ENCODE results near the gene BICC1. TPM values are rescaled to one million over a fixed set of nuclear protein-coding genes. Genes with fewer than 3 reads are reported as not detected.

BICC1 gene
- total and polyA plus RNA-seq, 2 of the 8 experiments (the other 6 are each of a cell fraction or from before 2014, with no cell fraction given), result 0.20 to 0.73 TPM

GRCh38 chr10:58517491-58518355, 5.1 kb downstream of the BICC1 start:
- no peak for FAIRE-seq
- Histone ChIP-seq H3K4ac (replicated peaks; ENCODE audit: insufficient read length, low read depth, low read length) (no peak overlapping the region), H4K20me1 (replicated peaks in 1 of 2; ENCODE audit: control insufficient read depth in 1 of 2, insufficient read depth in 2 of 2, low read length in 2 of 2) (no peaks in the 10 kb centered on the region), H2BK12ac (ENCODE audit: low read depth, low read length) (no peak overlapping the region), H3K23me2 (ENCODE audit: low read depth, low read length) (peaks cover 8% of the 10 kb centered on the region; the same call in 1 of the 2 replicates), H3K4me3 (ENCODE audit: extremely low read depth in 1 of 4, insufficient read depth in 2 of 4, low read depth in 3 of 4, low read length in 4 of 4) (no peak overlapping the region), H3K27ac (ENCODE audit: low read depth, low read length) (no peak overlapping the region), H3K36me3 (ENCODE audit: control insufficient read depth in 2 of 4, insufficient read depth in 4 of 4, low read length in 3 of 4) (no peaks in the 10 kb centered on the region), H3K23ac (ENCODE audit: insufficient read length) (no peak overlapping the region), H3K14ac (ENCODE audit: insufficient read length) (no peak overlapping the region), H3K18ac (ENCODE audit: extremely low read depth, low read length) (no peak overlapping the region), H3K27me3 (replicated peaks in 1 of 4; ENCODE audit: control insufficient read depth in 3 of 4, extremely low read depth in 1 of 4, insufficient read depth in 3 of 4, low read length in 3 of 4) (peaks cover 7 to 21% (median 19%) of the 10 kb centered on the region in 4 experiments), H3K9ac (replicated peaks in 1 of 4; ENCODE audit: extremely low read depth in 1 of 4, low read depth in 3 of 4, low read length in 3 of 4) (no peak overlapping the region), H3K4me1 (replicated peaks in 1 of 4; ENCODE audit: control insufficient read depth in 3 of 4, insufficient read depth in 4 of 4, low read length in 3 of 4) (peaks cover 0 to 4% (median 2%) of the 10 kb centered on the region in 4 experiments; a peak in 4 of 7 replicates), H3K9me3 (ENCODE audit: insufficient read depth in 2 of 2, low read depth in 1 of 2, low read length in 1 of 2) (no peaks in the 10 kb centered on the region), H4K8ac (ENCODE audit: extremely low read depth, insufficient read depth, low read length) (no peak overlapping the region), H2BK15ac (ENCODE audit: low read length) (no peak overlapping the region), H3K4me2 (ENCODE audit: insufficient read depth in 1 of 2, low read depth in 2 of 2, low read length in 2 of 2) (no peak overlapping the region), H2BK20ac (ENCODE audit: low read length) (no peak overlapping the region), H2AFZ (ENCODE audit: low read length) (no peak overlapping the region), H3K79me1 (ENCODE audit: low read depth, low read length) (no peaks in the 10 kb centered on the region), H3K56ac (replicated peaks; ENCODE audit: insufficient read length, low read depth, low read length) (no peak overlapping the region), H2BK120ac (replicated peaks; ENCODE audit: low read depth, low read length) (no peak overlapping the region), H2AK5ac (ENCODE audit: low read depth, low read length) (no peak overlapping the region), H2BK5ac (ENCODE audit: low read depth, low read length) (no peak overlapping the region), H4K91ac (replicated peaks; ENCODE audit: insufficient read length, low read length) (no peak overlapping the region), H4K5ac (ENCODE audit: insufficient read length, low read depth, low read length) (no peak overlapping the region), H3K79me2 (ENCODE audit: control insufficient read depth in 1 of 2, insufficient read depth in 2 of 2, low read length in 2 of 2) (no peaks in the 10 kb centered on the region)
- ChIA-PET CTCF (ENCODE audit: partially characterized antibody) (interaction anchor here (0.7 to 2.0 kb wide), 2 partner anchors 10 to 13 kb away, joined by 3 to 5 read pairs; no protein-coding TSS in a partner anchor), POLR2A (ENCODE audit: partially characterized antibody) (no interaction called here)
- TF ChIP-seq EGR1 (IDR thresholded peaks at IDR 0.05; ENCODE audit: borderline replicate concordance, low read depth, low read length), result no peak
- TF ChIP-seq HDAC2 (IDR thresholded peaks at IDR 0.05; ENCODE audit: borderline replicate concordance in 1 of 2, low read depth in 2 of 2, low read length in 2 of 2), result no peak
- WGBS, 2 experiments (ENCODE audit: extremely low coverage in 1 of 2, insufficient coverage in 1 of 2, insufficient read length in 1 of 2, insufficient replicate concordance in 2 of 2, low coverage in 1 of 2, low lambda C conversion rate in 2 of 2, missing lambda C conversion rate in 1 of 2), result 91% methylated on average over 4 of the region's 4 CpGs; no CpG with 5 or more reads in 1 of the 2 experiments
- DNase-seq (ENCODE audit: low read depth in 1 of 2, low spot score in 2 of 2), result no peak
